Bone marrow (tissue), 2 donors: ENCODE measurements around the gene CWC22.
"Not testable (repeated sequence)": the region's sequence is repeated elsewhere in the genome, so short reads cannot be mapped to it uniquely, and the experiment has no call there.

Source experiments
- DNase-seq, 2 donors: peaks; one replicate each; lab custom pipeline; 2025; lab: John Stamatoyannopoulos, UW

The CWC22 gene

DNA sequence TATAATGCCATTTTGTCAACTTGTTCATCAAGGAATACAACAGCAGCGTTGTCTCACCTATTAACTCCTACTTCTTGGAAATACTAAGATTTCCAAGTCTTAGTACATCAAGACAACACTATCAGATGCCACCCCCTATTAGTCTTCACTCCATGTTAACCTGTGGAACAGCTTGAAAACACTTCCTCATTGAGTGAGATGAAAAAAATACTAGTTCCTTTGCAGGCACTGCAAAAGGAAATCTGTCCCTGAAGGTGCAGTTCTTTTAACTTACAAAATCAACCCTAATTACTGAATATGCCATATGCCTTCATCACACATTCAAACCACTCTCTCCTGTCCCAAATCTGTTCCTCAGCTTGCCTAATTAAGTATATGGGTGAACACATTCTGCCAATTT lies 4.0 kb downstream of the CWC22 start:
- DNase-seq: no peak

- DNase-seq: peak in 1 of 2 donors; percentile 29
These were observed 4.8 kb downstream of the CWC22 start for GRCh38 chr2:180002198-180002770.

GRCh38 chr2:180001726-180002125 lies 5.4 kb downstream of the CWC22 start:
- DNase-seq: no peak

DNA sequence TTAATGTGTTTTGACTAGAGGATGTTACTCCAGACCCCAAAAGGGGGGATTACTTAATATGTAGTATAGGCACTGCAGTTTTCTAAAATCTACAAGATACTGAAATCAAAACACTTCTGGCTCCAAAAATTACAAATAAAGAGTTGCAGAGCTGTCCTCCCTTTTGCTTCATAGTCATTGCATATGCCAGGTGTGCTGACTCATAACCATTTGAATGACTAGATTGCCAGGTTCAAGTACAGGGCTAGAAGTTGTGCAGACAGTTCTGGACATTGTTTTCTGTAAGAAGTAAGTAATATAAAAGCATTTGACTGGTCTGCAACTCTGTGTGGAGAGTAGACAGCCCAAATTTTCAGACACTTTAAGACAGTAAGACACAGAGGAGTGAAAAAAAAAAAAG lies 6.7 kb downstream of the CWC22 start:
- no peak for DNase-seq

DNA sequence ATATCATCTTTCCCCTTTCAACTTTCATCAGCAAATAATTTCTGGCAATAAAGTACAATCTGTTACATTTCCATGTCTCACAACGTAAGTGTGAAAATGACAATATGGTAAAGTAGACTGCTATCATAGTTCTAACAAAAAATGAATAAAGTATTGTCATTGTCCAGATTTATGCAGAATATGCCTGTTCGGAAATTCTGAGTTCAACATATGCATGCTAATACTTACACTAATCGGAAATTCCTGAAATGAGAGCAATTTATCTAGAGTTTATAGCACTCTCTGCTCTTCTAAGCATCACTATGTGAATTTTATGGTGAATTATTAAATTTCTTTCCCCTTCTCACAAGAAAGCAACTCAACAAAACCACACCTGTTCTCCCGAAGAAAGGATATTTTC lies 8.1 kb downstream of the CWC22 start:
- DNase-seq: no peak

DNA sequence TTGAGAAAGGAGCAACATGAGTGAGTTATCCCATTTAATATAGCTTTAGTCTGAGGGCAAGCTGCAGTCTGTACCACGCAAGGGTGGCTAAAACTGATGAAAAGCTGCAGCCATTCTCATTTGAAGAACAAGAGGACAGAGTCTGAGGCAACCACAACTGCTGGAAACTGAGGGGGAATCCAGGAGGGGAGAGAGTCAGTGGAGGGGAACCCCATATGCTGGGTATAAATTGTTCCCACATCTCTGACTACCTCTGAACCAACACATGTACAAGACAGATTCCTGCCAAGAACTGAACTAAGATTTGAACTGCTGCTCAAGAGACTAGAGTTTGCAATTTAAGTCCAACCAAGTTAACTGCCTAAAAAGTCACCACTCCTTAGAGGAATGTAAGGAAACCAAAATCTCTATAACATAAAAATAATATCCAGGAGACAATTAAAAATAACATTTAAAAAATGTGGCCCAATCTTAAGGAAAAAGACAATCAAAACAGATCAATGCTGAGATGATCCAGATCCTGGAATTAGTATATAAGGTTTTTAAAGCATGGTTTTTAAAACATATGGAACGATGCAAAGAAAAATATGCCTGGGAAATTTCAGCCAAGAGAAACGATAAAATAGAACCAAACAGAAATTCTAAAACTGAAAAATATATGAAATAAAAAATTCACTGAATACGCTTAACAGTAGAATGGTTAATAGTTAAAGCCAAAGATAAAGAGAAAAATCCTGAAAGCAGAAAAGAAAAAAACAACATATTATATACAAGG lies 11.2 kb downstream of the CWC22 start:
- DNase-seq: no peak

DNA sequence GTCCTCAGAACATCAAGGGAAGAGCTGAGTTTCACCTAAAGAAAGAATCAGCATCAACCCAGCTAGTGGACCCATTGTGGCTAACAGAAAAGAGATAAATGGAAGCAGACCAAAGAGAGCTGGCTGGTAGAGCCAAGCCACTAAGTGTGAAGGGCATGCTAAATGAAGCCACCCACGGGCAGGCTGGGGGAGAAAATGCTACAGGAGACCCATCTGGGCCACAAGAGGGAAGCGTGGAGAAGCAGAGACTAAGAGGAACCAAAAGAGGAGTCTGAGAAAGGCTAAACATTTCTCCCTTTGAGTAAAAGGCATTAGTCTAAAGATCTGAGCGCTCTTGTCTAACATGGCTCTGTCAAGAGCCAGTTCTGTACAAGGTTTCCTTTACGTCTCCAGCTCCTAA lies 15.8 kb downstream of the CWC22 start:
- DNase-seq: no peak

DNA sequence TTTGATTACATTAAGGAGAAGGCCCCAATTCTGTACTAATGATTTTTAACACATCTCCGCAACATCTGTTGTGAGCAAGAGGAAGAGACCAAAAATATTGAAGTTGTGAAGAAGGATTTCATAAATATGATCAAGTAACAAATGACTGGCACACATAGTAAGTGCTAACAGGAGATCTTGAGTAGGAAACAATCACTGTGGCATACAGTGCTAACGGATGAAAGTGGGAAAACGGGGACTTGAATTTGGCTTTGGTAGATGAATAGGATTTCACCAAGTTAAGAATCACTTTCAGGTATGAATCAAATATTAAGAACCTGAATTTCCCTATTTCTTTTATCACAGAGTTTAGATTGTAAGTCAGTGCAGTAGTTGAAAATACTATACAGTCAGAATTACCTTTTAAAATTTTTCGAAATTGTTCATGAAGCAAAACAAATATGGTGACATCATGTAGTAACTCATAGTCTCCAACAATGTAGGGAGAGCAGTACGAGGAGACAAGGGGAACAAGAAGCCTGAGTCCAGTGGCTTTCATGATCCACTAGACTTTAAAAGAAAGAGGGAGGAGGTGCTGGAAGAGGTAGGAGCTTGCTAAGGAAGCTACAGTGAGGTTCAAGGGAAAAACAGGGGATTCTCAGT lies 16.3 kb downstream of the CWC22 start:
- DNase-seq: no peak

GRCh38 chr2:179987916-179988315 lies 19.2 kb downstream of the CWC22 start:
- no peak for DNase-seq

- DNase-seq: no peak
These were observed 21.8 kb downstream of the CWC22 start for GRCh38 chr2:179985163-179985820.

DNA sequence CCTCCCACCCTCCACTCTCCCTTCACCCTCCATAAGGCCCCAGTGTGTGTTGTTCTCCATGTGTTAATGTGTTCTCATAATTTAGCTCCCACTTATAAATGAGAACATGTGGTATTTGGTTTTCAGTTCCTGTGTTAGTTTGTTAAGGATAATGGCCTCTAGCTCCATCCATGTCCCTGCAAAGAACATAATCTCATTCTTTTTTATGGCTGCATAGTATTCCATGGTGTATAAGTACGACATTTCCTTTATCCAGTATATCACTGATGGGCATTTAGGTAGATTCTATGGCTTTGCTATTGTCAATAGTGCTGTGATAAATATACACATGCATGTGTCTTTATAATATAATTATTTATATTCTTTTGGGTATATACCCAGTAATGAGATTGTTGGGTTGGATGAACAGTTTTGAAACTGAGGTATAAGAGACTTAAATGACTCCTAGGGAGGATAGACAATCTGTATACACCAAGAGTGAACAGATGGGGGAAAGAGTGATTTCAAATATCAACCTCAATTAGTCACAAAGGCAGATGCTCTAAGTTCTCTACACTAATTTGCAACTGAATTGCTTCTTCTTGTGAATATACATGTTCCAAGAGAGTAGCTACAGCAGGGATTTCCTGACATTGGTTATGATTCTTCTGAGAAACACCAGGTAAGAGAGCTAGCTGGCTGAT lies 23.7 kb downstream of the CWC22 start:
- no peak for DNase-seq

- DNase-seq: no peak
These were observed 26.0 kb downstream of the CWC22 start for GRCh38 chr2:179981085-179981484.

DNA sequence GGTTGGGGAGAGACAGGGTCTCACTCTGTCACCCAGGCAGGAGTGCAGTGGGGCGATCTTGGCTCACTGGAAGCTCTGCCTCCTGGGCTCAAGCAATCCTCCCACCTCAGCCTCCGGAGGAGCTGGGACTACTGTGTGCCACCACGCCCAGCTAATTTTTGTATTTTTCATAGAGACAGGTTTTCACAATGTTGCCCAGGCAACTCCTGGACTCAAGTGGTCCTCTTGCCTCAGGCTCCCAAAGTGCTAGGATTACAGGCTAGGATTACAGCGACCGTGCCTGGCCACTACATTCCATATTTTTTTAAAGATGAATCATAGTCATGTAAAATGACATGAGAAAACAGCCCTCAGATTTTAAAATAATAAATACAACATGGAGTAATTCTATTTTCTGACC lies 32.3 kb downstream of the CWC22 start:
- DNase-seq: no peak

- no peak for DNase-seq
These were observed 40.2 kb downstream of the CWC22 start for GRCh38 chr2:179966778-179967394.

GRCh38 chr2:179965291-179966258 lies 41.5 kb downstream of the CWC22 start:
- DNase-seq: no peak

GRCh38 chr2:179963626-179964025 lies 43.5 kb downstream of the CWC22 start:
- DNase-seq: no peak

- not testable (repeated sequence) for DNase-seq
These were observed 48.8 kb downstream of the CWC22 start for GRCh38 chr2:179958251-179958650.

- no peak for DNase-seq
These were observed 53.1 kb downstream of the CWC22 start for GRCh38 chr2:179954026-179954425.

DNA sequence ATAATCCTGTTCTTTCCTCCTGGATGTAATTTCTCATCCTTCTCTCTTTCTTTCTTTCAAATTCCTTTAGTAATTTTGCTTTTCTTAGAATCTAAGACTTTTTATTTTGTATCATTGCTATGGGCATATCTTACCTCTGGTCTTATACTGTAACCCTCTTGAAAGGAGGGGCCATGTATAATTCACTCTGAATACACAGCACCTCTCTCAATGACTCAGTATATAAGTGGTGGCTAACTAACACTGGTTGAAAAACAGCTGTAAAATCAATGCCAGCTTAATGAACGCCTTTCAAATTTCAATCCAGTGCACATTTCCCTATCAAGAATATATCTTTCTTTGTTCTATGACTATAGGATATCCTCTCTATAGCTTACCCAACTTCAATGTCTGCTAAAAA lies 53.7 kb downstream of the CWC22 start:
- no peak for DNase-seq

- no peak for DNase-seq
These were observed 54.4 kb downstream of the CWC22 start for GRCh38 chr2:179952658-179953057.

DNA sequence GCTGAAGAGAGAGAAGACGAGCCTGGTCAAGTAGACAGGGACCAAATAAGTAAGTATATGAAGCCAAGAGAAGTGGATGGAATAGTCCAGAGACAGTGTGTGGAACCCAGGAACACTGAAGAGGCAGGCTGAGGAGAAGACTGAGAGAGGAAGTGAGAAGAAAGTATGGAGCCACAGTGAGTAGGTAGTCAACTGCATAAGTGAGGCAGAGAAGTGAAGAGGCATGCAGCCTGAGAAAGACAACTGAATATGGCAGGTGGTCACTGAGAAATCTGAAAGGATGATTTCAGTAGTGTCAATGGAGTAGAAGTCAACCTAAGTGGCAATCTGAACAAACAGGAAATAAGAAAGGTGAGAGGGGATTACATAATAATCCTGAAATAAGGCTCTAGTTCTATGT lies 55.4 kb downstream of the CWC22 start:
- no peak for DNase-seq
